Muscle layer of duodenum (tissue), 2 donors: ENCODE measurements around the gene ITPR1.

Experiments
- H3K27ac ChIP-seq: one replicate; pipeline ENCODE4 v1.7.0; 2013; ENCODE audit warnings: mild to moderate bottlenecking, low read length
- H3K27me3 ChIP-seq: one replicate; pipeline ENCODE4 v1.7.0; 2013; ENCODE audit warnings: low read depth, mild to moderate bottlenecking, control low read depth, low read length
- H3K36me3 ChIP-seq, 2 donors: one replicate each; pipeline ENCODE4 v1.7.0; 2013; ENCODE audit warnings: low read length in 2 of 2, control low read depth in 1 of 2, mild to moderate bottlenecking in 1 of 2; ENCODE audit not compliant: insufficient read depth in 2 of 2, control insufficient read depth in 1 of 2
- H3K4me1 ChIP-seq, 2 donors: one replicate each; pipeline ENCODE4 v1.7.0; 2013; ENCODE audit warnings: low read length in 2 of 2, mild to moderate bottlenecking in 2 of 2, control low read depth in 1 of 2, moderate library complexity in 1 of 2; ENCODE audit not compliant: insufficient read depth in 2 of 2, control insufficient read depth in 1 of 2
- H3K4me3 ChIP-seq, 2 donors: one replicate each; pipeline ENCODE4 v1.7.0; 2013; ENCODE audit warnings: low read length in 2 of 2, low read depth in 1 of 2, mild to moderate bottlenecking in 1 of 2
- H3K9me3 ChIP-seq, 2 donors: one replicate each; pipeline ENCODE4 v1.7.0; 2013; ENCODE audit warnings: low read length in 2 of 2, control low read depth in 1 of 2, mild to moderate bottlenecking in 1 of 2; ENCODE audit not compliant: control insufficient read depth in 1 of 2
- donor health status: healthy.

The ITPR1 gene

DNA sequence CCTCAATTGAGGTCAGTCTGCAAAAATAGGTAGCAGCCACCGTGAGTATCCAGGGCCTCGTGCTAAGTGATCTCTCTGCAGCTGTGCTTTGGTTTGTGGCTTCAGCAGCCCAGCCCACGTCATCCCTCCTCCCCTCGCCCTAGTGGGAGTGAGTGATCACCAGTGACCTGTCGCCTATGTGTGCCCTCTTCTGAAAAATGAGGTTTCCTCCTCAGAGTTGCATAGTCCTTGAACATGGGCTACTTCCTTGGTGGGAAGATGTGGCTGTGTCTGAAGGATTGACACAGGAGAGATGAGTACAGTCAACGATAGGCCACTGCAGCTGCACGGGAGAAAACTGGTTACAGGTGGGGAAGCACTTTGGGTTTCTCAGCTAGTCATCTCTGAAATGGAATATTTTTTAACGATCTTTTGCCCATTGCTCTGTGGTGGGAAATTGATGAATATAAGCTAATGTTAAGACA, 341.3 kb downstream of the ITPR1 start:
- H3K27me3 ChIP-seq, result no peaks in the 10 kb centered on the region
- no peak overlapping the region for H3K27ac ChIP-seq
- peaks cover 0 to 10% of the 10 kb centered on the region in 2 donors for H3K4me1 ChIP-seq
- no peak overlapping the region for H3K4me3 ChIP-seq
- H3K36me3 ChIP-seq, result peaks cover 13 to 27% of the 10 kb centered on the region in 2 donors
- no peaks in the 10 kb centered on the region for H3K9me3 ChIP-seq

DNA sequence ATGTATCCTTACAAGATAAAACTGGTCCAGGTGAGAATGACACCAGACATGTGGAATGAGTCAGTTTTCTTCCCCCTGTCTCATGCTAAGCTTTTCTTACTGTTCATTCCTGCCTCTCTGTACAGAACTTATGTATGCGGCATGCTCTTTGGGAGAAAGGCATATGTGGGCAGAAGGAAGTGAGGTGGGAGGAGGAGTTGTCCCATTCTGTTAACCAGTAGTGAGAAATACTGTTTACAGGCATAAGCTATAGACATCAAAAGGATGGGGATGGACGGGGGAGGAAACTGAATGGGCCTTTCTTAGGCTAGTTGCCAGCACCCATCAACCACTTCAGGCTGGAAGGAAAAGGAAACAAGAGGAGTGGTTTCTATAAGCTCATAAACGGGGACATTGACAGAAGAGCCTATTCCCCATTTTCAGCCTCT, 342.5 kb downstream of the ITPR1 start:
- Histone ChIP-seq H3K4me3 (no peak overlapping the region), H3K36me3 (peaks cover 13 to 25% of the 10 kb centered on the region in 2 donors), H3K9me3 (no peaks in the 10 kb centered on the region), H3K4me1 (peaks cover 0 to 10% of the 10 kb centered on the region in 2 donors), H3K27me3 (no peaks in the 10 kb centered on the region), H3K27ac (no peak overlapping the region)

DNA sequence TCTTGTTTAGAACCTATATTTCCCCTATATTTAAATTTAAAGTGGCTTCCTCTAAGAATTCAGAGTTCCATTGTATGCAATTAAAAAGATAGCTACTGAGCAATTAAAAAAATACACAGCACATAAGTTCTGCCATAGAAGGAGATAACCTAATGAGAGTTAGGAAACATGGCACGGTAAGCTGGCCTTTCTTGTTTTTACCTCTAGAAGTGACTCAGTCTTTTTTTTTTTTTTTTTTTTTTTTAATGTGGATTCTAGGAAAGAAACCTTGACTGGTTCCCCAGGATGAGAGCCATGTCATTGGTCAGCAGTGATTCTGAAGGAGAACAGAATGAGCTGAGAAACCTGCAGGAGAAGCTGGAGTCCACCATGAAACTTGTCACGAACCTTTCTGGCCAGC, 343.4 kb downstream of the ITPR1 start:
- Histone ChIP-seq H3K9me3 (no peaks in the 10 kb centered on the region), H3K27me3 (no peaks in the 10 kb centered on the region), H3K27ac (no peak overlapping the region), H3K4me3 (no peak overlapping the region), H3K36me3 (peaks cover 13 to 25% of the 10 kb centered on the region in 2 donors), H3K4me1 (peaks cover 0 to 3% of the 10 kb centered on the region in 2 donors)

DNA sequence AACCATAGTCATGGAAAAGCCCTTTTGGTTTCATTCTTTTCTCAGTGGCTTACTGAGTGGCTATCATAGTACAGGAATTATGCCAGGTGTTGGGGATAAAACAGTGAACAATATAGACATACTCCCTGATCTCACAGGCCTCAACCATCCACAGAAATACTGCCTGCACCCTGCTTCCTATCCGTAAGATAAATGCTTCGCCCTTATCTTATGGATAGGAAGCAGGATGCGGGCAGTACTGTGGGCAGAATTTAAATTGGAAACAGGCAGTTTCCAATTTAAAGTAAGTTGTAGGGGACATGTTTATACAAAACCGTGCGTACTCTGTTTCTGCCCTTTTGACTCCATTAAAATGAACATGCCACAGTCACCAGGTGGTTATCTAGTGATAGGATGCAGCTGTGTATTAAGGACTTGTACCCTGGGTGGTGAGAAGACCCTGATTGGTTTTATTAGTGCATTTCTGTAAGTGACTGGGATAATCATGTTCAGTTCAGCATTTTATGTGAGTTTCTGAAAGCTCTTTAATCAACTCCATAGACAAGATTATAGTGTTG, 344.3 kb downstream of the ITPR1 start:
- Histone ChIP-seq H3K36me3 (peaks cover 13 to 25% of the 10 kb centered on the region in 2 donors), H3K4me3 (no peak overlapping the region), H3K27ac (no peak overlapping the region), H3K9me3 (no peaks in the 10 kb centered on the region), H3K4me1 (no peaks in the 10 kb centered on the region), H3K27me3 (no peaks in the 10 kb centered on the region)

DNA sequence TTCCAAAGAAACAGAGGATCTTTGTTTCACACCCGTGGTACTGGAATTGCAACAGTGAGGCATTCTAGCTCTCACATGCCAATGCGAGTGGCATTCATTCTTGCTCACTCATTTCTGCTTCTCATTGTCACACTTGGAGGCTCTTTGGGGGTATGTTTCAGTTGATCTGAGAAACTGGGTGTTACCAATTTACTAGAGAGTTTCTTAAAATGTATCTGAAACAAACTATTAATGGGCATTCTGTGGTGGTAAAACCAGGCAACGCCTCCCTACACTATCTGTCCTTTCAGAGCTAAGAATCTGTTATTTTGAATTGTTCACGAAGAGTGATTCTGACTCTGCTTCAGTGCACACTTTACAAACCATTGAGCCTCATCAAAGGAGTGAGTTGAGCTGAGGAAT, 345.5 kb downstream of the ITPR1 start:
- H3K27ac ChIP-seq, result no peak overlapping the region
- H3K27me3 ChIP-seq, result no peaks in the 10 kb centered on the region
- H3K9me3 ChIP-seq, result no peaks in the 10 kb centered on the region
- H3K4me1 ChIP-seq, result no peaks in the 10 kb centered on the region
- peaks cover 13 to 25% of the 10 kb centered on the region in 2 donors for H3K36me3 ChIP-seq
- H3K4me3 ChIP-seq, result no peak overlapping the region

DNA sequence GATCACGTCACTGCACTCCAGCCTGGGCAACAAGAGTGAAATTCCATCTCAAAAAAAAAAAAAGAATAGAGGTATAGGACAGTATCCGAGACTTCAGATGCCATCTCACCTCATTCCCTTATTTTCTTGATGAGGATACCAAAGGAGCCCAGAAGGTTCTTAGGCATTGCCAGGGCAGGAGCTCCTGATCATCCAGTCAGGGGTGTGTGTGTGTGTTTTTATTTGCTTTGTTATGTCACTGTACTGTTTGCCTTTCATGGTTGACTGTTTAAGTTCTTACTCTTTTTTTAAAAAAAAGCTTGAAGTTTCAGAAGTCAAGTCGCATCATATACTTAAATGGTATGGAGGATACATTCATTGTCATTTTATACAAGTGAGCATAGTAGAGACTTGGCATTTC, 346.1 kb downstream of the ITPR1 start:
- Histone ChIP-seq H3K9me3 (no peaks in the 10 kb centered on the region), H3K27me3 (no peaks in the 10 kb centered on the region), H3K27ac (no peak overlapping the region), H3K4me1 (no peaks in the 10 kb centered on the region), H3K36me3 (peaks cover 13 to 20% of the 10 kb centered on the region in 2 donors), H3K4me3 (no peak overlapping the region)

DNA sequence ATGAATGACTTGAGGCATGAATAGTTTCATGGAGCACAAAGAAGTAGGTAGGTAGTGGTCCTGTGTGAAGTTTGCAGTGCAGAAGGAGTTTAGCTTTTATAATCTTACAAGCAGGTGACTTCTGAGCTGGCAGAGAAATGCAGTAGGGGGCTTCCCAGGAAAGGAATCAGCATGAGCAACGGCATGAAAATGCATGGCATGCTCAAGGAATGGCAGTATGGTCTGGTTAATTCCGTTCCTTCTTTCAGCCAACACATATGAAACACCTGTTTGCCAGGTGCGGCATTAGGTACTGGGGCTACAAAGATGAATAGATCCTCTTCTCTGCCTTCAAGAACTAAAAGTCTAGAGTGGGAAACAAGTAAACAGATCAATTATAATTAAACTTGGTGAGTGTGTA, 348.1 kb downstream of the ITPR1 start:
- H3K27me3 ChIP-seq, result no peaks in the 10 kb centered on the region
- peaks cover 13 to 23% of the 10 kb centered on the region in 2 donors for H3K36me3 ChIP-seq
- no peaks in the 10 kb centered on the region for H3K4me1 ChIP-seq
- H3K27ac ChIP-seq, result no peak overlapping the region
- no peaks in the 10 kb centered on the region for H3K9me3 ChIP-seq
- H3K4me3 ChIP-seq, result no peak overlapping the region

DNA sequence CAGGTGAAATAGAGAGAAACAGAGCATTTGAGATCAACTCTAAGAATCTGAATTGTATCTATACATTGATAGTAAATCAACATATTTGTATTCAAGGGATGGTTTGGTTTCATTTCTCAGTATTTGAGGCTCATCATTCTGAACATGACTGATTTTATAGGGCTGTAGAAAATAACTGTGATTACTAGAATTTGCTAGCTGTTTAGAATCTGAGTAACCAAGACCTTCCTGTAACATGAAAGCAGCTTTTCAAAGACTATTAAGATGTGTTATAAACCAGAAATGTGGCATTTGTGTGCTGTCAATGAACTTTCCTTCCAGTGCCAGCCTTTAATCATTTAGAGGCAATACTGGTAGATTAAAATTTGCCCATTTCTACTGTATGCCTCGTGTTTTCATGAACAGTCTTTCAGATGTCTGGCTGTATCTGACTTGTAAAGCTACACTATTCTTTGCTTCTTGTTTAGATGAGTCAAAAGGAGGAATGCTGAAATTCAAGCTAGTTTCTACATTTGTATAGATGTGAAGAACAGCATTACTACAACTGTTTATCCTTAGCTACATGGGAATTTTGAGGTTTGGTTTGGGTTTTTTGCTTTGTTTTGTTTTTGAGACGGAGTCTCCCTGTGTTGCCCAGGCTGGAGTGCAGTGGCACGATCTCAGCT, 348.8 kb downstream of the ITPR1 start:
- H3K27me3 ChIP-seq, result no peaks in the 10 kb centered on the region
- no peaks in the 10 kb centered on the region for H3K9me3 ChIP-seq
- peaks cover 11 to 19% of the 10 kb centered on the region in 2 donors for H3K36me3 ChIP-seq
- H3K27ac ChIP-seq, result no peak overlapping the region
- no peaks in the 10 kb centered on the region for H3K4me1 ChIP-seq
- no peak overlapping the region for H3K4me3 ChIP-seq

DNA sequence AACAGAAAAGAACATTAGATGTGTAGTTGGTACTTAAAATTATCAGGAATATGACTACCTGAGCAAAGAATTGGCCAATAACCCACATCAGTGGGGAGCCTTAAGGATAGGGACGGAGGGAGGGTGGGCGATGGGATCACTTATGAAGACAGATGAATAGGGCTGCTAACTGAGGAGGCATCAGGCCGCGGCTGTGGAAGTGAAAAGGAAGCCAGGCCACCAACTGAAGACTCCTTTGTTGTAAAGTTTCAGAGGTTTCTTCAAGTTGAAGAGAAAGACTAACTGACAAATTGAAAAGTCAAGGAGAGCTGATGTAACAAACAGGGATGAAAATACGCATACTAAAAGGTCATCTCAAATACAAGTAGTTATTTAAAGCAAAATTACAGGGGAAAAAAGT, 350.5 kb downstream of the ITPR1 start:
- Histone ChIP-seq H3K9me3 (no peaks in the 10 kb centered on the region), H3K4me1 (no peaks in the 10 kb centered on the region), H3K27ac (no peak overlapping the region), H3K4me3 (no peak overlapping the region), H3K27me3 (no peaks in the 10 kb centered on the region), H3K36me3 (peaks cover 2 to 7% of the 10 kb centered on the region in 2 donors)

DNA sequence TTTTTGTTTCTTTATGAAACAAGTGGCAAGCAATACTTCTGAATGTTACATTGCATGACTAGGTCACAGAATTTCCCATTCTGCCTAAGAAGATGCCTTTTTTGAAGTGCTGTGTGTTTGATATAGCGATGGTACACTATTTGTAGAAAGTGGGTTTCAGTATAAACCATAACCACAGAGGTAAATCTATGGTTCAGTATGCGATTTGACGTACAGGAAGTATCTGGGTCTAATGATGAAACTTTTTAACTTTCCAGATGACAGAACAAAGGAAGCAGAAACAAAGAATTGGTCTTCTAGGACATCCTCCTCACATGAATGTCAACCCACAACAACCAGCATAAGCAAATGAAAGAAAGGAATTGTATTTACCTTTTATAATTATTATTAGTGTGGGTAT, 352.7 kb downstream of the ITPR1 start:
- Histone ChIP-seq H3K9me3 (no peaks in the 10 kb centered on the region), H3K27ac (no peak overlapping the region), H3K27me3 (no peaks in the 10 kb centered on the region), H3K4me3 (no peak overlapping the region), H3K36me3 (peaks cover 0 to 5% of the 10 kb centered on the region in 2 donors), H3K4me1 (no peaks in the 10 kb centered on the region)

DNA sequence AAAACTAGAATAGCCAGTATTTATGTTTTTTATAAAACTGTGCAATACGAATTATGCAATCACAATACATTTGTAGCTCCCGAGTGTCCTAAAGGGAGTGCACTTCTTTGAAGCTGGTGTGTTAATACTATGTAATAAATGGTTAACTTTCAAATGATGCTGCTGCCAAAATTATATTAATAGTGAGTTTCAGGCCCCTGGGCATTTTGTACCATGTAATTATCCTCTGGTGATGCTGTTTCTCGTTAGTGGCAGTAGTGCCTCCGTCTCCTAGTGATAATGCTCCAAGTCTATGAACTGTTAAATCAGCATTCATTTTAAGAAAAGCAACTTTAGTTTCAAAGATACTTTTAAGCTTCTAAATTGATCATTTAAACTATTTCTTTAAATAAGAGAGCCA, 353.4 kb downstream of the ITPR1 start:
- Histone ChIP-seq H3K36me3 (peaks cover 0 to 5% of the 10 kb centered on the region in 2 donors), H3K9me3 (no peaks in the 10 kb centered on the region), H3K4me3 (no peak overlapping the region), H3K4me1 (no peaks in the 10 kb centered on the region), H3K27ac (no peak overlapping the region), H3K27me3 (no peaks in the 10 kb centered on the region)
